NCI-H446 (cell line): ENCODE data around the gene SUGCT.
"Not testable (repeated sequence)": the region's sequence is repeated elsewhere in the genome, so short reads cannot be mapped to it uniquely, and the experiment has no call there.

Experiments used
- DNase-seq, 2 experiments: peaks; one replicate each; lab custom pipeline; 2025; lab: John Stamatoyannopoulos, UW

The SUGCT gene

DNA sequence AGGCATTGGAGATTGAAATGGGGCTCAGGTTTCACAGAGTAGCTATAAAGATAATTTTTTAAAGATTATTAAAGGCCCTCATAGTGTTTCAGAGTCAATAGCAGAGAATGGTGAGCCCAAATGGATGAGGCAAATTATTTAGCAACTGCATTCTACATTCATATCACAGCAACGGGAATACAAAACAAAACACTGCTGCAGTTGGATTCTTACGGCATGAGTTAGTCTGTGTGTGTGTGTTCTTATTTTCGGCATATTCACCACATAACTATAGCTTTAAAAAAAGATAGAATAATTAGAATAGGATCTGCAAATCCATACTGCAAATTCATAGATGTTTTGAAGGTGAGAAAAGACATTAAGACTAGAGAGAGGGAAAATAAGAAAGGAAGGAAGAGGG lies 66.0 kb downstream of the SUGCT start:
- DNase-seq: no peak

DNA sequence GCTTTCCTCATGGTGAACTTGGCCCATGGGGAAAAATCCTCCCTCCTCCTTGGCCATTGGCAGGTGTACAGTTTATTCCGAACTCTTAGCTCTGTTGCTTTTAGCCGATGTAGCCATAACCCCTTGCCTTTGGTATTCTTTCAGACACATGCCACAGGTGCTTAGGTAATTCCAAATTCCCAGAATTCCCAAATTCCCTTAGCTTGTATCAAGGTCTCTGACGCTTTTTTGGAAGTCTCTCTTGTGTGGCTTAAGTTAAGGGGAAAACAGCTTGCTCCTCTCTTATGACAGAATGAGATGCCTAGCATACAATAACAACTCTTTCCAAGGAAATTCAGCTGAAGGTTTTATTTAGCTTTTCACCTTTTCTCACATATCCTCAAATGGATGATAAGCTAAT lies 68.0 kb downstream of the SUGCT start:
- no peak for DNase-seq

DNA sequence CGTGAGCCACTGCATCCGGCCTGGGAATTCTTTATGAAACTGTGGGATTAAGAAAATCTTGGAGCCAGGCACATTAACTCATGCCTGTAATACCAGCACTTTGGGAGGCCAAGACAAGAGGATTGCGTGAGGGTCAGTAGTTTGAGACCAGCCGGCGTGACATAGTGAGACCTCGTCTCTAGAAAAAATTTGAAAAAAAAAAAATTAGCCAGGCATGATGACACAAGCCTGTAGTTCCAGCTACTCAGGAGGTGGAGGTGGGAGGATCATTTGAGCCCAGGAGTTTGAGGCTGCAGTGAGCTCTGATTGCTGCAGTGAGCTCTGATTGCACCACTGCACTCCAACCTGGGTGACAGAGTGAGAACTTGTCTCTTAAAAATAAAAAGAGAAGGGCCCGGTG lies 69.8 kb downstream of the SUGCT start:
- no peak for DNase-seq

DNA sequence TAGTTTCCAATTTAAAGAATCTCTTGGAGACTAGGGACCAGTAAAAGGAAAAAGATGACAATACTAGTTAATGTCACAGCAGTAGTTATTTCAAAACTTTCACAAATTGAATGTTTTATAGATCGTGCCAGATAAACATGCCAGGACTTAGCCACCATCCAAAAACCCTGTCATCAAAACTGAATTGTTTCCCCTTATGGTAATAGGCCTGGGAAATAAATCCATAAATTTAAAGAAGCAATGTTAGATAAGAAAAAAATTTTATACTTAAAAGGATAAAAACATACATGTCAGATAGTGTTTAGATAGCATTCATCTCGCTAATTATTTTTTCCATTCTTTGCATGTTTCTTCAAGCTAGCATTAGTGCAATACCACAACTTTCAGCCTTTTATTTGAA lies 71.2 kb downstream of the SUGCT start:
- DNase-seq: no peak

DNA sequence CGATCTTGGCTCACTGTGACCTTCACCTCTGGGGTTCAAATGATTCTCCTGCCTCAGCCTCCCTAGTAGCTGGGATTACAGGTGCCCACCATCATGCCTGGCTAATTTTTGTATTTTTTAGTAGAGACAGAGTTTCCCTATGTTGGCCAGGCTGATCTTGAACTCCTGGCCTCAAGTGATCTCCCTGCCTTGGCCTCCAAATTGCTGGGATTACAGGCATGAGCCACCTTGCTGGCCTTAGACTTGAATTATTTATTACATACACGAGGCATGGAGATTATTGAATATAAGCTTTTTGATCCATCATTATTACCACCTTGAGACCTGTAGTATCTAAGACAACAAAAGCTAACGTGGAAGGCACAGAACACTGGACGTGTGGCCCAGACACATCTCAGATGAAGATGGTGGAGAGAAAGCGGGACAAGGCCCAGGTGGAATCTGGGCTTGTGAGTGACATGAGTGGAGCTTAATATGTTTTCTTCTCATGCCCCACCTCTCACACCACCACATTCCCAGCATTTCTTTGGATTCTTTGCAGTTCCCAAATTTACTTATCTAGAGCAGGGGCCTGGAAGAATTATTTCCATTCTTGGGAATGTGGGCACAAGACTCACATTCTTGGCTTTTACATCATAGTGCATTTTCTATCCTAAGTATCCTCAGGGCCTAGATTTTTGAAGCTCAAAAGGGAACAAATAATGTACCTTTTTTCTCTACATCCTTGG lies 76.6 kb downstream of the SUGCT start:
- DNase-seq: no peak

DNA sequence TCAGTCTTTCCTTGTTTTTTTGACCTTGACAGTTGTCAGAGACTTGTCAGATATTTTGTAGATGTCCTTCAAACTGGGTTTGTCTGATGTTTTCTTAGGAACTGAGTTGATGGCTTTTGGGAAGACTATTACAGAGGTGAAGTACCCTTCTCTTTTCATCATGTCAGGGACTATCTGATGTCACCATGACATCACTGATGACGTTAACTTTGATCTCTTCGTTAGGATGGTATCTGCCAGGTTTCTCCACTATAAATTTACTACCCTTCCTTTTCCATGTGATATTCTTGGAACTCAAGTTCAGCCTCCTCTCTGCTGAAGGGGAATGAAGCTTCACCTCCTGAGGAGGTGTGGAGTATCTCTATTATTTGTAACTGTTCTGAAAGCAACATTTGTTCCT lies 78.5 kb downstream of the SUGCT start:
- DNase-seq: no peak

DNA sequence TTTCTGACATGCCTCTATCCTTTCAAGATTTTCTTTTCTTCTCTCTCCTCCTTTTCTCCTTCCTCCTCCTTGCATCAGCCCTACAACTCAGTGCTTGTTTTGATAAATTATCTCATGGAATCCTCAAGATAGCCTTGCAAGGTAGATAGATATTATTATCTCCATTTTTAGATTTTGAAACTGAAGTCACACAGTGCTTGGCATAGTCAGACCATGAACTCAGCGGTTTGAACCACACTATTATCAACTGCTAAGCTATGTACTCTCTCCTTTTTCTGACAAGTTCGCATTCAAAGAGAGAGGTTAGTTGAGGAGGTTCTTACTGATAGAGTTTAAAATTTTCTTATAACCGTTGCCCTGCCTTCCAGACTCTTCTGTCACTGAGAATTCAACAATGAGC lies 79.1 kb downstream of the SUGCT start:
- no peak for DNase-seq

DNA sequence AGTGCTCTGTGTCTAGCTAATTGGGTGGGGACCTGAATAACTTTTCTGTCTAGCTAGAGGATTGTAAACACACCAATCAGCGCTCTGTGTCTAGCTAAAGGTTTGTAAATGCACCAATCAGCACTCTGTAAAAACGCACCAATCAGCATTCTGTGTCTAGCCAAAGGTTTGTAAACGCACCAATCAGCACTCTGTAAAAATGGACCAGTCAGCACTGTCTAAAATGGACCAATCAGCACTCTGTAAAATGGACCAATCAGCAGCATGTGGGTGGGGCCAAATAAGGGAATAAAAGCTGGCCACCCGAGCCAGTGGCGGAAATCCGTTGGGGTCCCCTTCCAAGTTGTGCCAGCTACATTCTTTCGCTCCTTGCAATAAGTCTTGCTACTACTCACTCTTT lies 83.8 kb downstream of the SUGCT start:
- not testable (repeated sequence) for DNase-seq

DNA sequence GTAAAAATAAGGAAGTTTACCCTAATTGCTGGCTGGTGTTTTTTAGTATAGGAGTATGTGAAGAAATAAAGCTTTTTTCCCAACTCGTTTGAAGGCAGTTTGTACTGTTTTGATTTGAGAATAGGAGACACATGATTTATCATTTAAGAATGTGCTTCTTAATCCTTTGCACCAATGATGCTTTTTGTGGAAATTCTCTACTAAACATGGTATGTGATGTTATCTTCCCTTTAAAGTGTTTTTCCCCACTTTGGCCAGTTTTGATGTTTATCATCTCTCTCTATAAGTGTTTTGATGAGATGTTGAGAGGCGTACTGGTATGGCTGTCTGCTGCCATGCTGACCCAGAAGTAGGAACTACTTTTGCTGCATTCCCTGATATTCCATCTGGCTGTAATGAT lies 85.1 kb downstream of the SUGCT start:
- DNase-seq: no peak

DNA sequence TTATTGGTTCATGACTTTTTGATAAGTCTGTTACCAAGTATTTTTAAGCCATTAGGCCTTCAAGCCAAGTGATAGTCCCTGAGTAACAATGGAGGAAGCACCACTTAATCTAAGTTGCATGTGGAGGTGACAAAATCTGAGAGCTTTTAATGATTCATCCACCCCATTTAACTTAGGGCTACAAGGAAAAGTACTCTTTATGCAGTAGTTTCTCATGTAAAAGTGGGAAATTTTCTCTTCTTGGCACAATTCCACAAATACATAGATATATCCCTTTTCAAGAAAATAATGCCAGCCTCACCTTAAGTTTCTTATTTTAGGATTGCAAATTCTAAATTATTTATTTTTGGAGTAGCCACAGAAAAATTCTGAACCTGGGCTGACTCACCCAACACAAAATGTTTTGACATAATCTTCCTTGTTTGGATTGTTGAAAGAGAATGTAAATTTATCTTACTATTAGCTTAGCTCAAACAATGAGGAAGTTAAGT lies 85.7 kb downstream of the SUGCT start:
- DNase-seq: no peak

DNA sequence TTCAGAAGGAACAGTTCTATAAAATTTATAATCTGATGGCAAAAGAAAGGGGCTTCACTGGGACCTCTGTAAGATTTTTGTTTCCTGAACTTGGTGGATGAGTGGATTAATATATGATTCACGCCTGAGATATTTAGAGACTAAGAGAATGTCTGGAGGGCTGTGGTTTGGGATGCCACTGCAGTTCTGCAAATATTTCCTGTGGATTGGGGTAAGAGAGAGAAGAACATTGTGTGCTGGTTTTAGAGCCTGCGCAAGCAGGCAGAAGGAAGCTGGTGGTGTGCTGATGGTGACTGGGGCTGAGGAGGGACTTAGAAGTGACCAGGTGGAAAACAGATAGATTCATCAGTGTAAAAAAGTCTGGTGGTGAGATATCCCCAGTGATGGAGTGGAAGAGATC lies 87.0 kb downstream of the SUGCT start:
- DNase-seq: no peak

DNA sequence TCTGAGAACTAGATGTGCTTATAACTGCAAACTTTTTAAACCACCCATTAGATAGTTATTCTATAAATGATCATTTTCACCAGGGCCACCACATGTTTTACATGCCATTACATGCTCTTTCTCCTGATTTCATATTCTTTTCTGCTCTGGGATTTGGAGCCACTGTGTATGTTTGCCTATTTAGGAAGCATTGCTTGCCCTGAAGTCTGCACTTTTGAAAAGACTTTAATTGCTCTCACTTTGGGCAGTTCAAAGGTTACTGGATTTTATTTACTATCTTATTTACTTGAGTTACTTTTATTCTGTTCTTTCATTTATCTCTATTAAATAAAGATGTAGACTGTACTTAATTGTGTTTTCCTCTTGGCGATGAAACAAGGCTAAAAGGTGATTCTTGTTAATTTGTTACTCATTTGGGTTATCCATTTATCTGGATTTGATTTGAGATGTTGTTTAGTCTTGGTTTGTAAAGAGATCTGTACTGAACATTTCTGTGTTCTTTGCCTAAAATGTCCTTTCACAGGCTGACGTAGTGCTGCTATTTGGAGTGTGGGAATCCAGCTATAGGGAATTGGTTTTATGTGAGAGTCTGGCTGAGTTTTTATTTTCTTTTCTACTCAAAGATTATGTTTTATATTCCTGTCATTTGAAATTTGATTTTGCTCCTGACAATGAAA lies 88.8 kb downstream of the SUGCT start:
- DNase-seq: no peak

DNA sequence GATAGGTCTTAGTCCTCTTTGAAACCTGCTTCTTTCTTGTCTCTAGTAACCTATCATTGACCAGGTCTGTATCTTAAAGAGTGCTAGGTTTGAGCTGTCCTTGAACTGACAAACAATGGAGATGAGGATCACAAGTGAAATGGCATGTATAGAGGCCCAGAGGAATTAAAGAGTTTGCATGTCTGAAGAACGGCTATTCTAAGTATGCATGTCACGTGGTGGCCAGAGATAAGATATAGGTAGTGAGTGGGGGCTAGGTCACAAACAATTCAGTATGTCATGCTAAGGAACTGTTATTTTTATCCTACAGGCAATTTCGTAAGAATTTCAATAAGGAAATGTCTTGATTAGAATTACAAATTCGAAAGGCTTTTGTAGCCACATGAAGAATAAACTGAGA lies 95.3 kb downstream of the SUGCT start:
- DNase-seq: no peak

DNA sequence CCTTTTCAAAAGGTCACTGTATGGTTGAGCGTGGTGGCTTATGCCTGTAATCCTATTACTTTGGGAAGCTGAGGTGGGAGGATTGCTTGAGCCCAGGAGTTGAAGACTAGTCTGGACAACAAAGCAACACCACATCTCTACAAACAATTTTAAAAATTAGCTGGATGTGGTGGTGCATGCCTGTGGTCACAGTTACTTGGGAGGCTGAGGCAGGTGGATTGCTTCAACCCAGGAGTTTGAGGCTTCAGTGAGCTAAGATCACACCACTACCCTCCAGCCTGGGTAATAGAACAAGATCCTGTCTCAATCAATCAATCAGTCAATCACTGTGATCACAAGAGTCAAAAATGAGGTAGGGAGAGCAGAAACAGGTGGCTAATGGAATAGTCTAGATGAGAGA lies 97.0 kb downstream of the SUGCT start:
- no peak for DNase-seq

DNA sequence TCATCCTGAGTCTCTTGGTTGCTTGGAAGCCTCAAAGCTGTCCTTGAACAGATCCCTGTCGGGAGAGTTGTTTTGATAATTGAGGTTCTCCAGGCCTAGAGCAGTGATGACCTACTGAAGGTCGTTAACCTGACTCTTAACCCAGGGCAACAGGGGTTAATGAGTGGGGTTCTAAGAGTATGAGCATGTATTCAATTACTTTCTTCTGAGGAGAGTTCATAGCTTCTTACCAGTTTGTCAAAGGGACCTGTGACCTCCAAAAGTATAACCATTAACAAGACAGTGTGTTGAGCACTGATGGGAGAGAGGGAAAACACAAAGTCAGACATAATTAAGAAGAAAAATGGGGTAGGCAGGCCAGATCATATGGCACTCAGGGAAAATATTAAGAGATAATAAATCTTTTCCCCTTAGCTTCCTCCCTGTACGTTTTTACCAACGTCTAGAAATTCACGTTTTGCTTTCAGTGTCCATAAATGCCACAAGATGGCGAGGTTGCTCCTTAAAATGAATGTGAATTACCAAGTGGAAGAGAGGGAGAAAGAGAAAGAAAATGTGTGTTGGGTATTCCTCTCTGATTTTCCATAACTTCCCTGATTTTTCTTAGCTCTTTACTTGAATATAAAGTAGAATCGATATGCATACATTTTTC lies 97.6 kb downstream of the SUGCT start:
- DNase-seq: peak in 1 of 2 experiments; percentile 51

DNA sequence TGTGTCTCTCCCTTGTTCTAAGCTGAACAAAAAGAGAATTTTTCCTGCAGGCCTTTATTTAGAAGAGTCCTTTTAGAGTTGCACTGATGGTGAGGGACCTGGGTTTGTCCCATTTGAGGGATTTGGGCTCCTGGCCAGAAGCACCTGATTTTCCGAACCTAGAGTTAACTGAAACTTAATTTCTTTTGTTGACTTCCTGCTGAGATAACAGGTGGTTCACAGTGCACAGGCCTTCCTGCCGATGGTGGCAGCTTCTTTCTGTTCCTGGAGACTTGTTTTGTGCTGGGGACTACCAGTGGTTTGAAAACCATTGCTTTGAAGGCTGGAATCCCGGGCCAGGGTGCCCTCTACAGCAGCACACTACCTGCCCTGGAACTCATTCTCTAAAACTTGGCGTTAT lies 99.2 kb downstream of the SUGCT start:
- no peak for DNase-seq

DNA sequence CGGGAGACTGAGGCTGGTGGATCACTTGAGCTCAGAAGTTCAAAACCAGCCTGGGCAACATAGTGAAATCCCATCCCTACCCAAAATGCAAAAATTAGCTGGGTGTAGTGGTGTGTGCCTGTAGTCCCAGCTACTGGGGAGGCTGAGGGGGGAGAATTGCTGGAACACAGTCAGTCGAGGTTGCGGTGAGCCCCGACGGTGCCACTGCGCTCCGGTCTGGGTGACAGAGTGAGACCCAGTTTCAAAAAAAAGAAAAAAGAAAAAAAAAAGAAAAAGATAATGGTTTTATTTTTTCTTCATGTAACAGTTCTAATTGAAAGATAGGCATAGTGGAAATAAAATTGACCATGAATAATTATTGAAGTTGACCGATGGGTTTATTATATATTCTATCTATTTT lies 99.9 kb downstream of the SUGCT start:
- no peak for DNase-seq

DNA sequence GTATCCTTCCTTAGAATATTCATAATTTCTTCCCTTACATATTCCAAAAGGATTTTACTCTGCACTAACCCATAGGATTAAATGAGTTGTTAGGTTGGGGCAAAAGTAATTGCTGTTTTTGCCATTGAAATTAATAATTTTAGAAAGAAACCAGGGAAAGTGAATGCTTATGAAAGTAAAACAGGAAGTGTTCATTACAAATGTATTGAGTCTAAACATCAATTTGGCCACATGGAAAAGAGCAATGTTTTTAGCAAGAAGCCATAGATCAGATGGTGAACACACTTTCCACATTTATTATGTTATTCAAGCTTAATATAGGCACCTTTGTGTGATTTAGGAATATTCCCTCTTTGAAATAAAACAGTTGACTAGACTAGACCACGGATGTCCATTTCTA lies 102.9 kb downstream of the SUGCT start:
- DNase-seq: no peak

DNA sequence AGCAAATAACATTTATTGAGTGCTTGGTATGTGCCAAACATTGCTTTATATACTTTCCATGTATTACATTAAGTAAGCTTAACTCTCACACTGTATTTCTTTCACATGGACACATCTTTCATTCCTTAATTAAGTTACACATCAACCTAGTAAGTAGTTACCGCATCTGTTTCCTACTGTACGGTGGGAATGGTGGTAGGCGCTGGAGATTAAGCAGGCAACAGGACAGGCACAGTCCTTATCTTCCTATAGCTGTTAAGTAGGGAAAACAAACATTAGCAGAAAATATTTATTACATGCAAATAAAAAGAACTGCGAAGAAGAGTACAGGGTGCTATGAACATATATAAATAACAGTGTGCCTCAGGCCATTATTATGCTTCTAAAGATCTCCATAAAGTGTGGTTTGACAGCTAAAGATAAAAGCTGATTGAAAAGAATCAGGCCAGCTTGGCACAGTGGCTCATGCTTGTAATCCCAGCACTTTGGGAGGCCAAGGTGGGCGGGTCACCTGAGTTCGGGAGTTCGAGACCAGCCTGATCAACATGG lies 105.0 kb downstream of the SUGCT start:
- no peak for DNase-seq

DNA sequence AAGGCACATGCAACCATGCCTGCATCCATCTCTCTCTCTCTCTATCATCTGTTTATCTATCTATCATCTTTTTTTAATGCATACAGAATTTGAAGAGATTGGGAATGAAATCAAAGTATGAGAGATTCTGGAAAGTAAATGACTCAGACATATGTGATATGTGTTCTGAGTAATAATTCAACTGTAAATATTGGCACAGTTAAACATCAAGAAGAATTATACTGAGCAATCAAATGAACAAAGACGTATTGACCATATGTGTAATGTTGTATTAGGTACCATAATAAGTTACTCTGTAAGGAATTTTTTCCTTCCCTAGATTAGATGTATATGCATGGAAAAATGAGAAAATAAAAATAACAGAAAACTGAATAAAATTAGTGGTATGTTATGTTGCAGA lies 108.3 kb downstream of the SUGCT start:
- DNase-seq: no peak

DNA sequence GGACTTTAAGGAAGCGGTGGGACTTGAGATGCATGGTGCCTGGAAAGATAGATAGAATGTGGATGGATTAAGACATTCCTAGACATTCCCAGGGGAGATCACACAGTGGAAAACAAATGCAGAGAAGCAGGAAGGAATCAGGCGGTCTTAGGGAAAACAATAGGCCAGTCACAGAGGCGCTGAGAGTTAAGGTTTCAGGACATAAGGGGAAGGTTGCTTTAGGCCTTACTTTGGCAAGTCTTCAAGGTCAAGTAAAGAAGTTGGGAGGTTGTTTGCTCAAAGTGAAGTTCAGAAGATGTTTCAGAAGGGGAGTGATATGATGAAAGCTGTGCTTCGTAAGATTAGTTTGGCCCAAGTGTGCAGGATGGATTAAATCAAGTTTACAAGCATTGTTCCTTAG lies 109.4 kb downstream of the SUGCT start:
- DNase-seq: no peak

DNA sequence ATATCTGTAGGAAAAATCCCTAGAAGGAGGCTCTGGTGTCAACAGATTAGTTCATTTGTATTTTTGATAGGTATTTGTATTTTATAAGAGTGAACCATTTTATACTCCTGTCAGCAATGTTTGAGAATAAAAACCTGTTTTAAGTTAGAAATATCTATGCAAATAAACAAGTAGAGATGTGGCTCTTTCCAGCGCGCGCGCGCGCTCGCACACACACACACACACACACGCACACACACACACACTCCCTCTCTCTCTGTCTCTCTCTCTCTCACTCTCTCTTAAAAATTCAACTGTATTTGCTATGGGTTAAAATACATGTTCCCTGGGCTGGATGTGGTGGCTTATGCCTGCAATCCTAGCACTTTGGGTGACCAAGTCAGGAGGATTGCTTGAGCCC lies 113.9 kb downstream of the SUGCT start:
- no peak for DNase-seq

DNA sequence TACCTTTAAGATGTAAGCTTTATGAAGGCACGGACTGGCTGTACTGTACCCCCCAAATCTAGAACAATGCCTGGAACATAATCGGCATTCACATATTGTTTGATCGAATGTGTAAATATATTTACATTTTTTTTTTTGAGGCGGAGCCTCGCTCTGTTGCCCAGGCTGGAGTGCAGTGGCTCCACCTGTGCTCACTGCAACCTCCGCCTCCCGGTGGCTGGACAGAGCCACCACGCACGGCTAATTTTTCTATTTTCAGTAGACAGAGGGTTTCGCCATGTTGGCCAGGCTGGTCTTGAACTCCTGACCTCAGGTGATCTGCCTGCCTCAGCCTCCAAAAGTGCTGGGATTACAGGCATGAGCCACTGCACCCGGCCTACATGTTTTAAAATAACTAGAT lies 118.6 kb downstream of the SUGCT start:
- DNase-seq: not testable (repeated sequence)
